Thoracic aorta (tissue), 2 donors: Measurements from ENCODE around the gene GEMIN8. TPM values are rescaled to one million over a fixed set of nuclear protein-coding genes. Genes with fewer than 3 reads are reported as not detected.
A peak's percentile ranks its signal among the peaks of the same experiment; 100 is the strongest.

Experiments
- ATAC-seq: fragments of 150-250 bp; one replicate; pipeline ENCODE4 v1.8.0; 2017; ENCODE audit warnings: low read depth; ENCODE audit not compliant: insufficient number of reproducible peaks, low FRiP score
- DNase-seq: peaks from one replicate; pipeline ENCODE4 v3.0.0-alpha.2; 2020; ENCODE audit warnings: low spot score
- H3K27ac ChIP-seq, 2 donors: fragments of 200-600 bp; sonication (generic); 1 replicate in 1 of 2; 2 replicates in 1 of 2; pipeline ENCODE4 v1.5.1; 2016; ENCODE audit warnings: mild to moderate bottlenecking in 2 of 2, moderate library complexity in 2 of 2
- H3K27me3 ChIP-seq: fragments of 200-600 bp; sonication (generic); replicated peaks from 2 replicates; pipeline ENCODE4 v1.6.0; 2016; ENCODE audit warnings: mild to moderate bottlenecking; ENCODE audit not compliant: insufficient read depth
- H3K36me3 ChIP-seq: fragments of 200-600 bp; sonication (generic); one replicate; pipeline ENCODE4 v1.5.1; 2016
- H3K4me1 ChIP-seq, 2 donors: fragments of 200-600 bp; sonication (generic); 1 replicate in 1 of 2; 2 replicates in 1 of 2; pipeline versions ENCODE4 v1.5.1 to v1.6.0; 2016; ENCODE audit warnings: low read depth in 2 of 2, mild to moderate bottlenecking in 1 of 2; ENCODE audit not compliant: control insufficient read depth in 1 of 2
- H3K4me3 ChIP-seq: fragments of 200-600 bp; sonication (generic); 2 replicates; pipeline ENCODE4 v1.5.1; 2016; ENCODE audit warnings: mild to moderate bottlenecking
- H3K9me3 ChIP-seq: fragments of 200-600 bp; sonication (generic); 2 replicates; pipeline ENCODE4 v1.5.1; 2016
- CTCF ChIP-seq: fragments of 200-600 bp; sonication (generic); IDR thresholded peaks from one replicate; pipeline ENCODE4 v1.5.1; 2019; ENCODE audit warnings: antibody characterized with exemption
- total RNA-seq, 2 donors: library from RNA; depleted of rRNA; stranded (reverse); fragments of >200 nt; gene quantifications; one replicate each; pipeline versions ENCODE4 v1.1.0 to v1.2.3, GENCODE V29; 2016

Gene GEMIN8
- total RNA-seq, 2 donors from 2014 or later = 9.8 to 23.7 TPM

- Histone ChIP-seq H3K27ac (no peak overlapping the region), H3K9me3 (no peaks in the 10 kb centered on the region), H3K27me3 (no peaks in the 10 kb centered on the region), H3K4me3 (no peak overlapping the region), H3K36me3 (no peaks in the 10 kb centered on the region), H3K4me1 (peaks cover 1 to 2% of the 10 kb centered on the region in 2 donors)
- TF ChIP-seq CTCF = no peak
- ATAC-seq (no peak), DNase-seq (no peak)
Observed at GRCh38 chrX:14022019-14022418, 7.7 kb downstream of the GEMIN8 start.

GRCh38 chrX:14017399-14017798 lies 12.3 kb downstream of the GEMIN8 start:
- no peak overlapping the region for H3K27ac ChIP-seq
- no peaks in the 10 kb centered on the region for H3K36me3 ChIP-seq
- no peak overlapping the region for H3K4me3 ChIP-seq
- no peaks in the 10 kb centered on the region for H3K9me3 ChIP-seq
- DNase-seq (no peak), ATAC-seq (no peak)
- no peak for TF ChIP-seq CTCF
- no peaks in the 10 kb centered on the region for H3K27me3 ChIP-seq
- H3K4me1 ChIP-seq = peaks cover 7 to 29% of the 10 kb centered on the region in 2 donors

GRCh38 chrX:14015941-14016340 lies 13.8 kb downstream of the GEMIN8 start:
- TF ChIP-seq CTCF = no peak
- Histone ChIP-seq H3K9me3 (no peaks in the 10 kb centered on the region), H3K27ac (peak overlapping the region; percentile 53 to 66), H3K27me3 (no peaks in the 10 kb centered on the region), H3K4me1 (peaks cover 7 to 29% of the 10 kb centered on the region in 2 donors), H3K36me3 (no peaks in the 10 kb centered on the region), H3K4me3 (peak overlapping the region; percentile 11)
- no peak for ATAC-seq
- DNase-seq = no peak

GRCh38 chrX:14015294-14015693 lies 14.4 kb downstream of the GEMIN8 start:
- ATAC-seq (no peak), DNase-seq (no peak)
- Histone ChIP-seq H3K36me3 (no peaks in the 10 kb centered on the region), H3K27ac (peak overlapping the region; percentile 61 to 66), H3K4me1 (peaks cover 7 to 29% of the 10 kb centered on the region in 2 donors), H3K27me3 (no peaks in the 10 kb centered on the region), H3K4me3 (no peak overlapping the region), H3K9me3 (no peaks in the 10 kb centered on the region)
- no peak for TF ChIP-seq CTCF

- DNase-seq (no peak), ATAC-seq (no peak)
- Histone ChIP-seq H3K36me3 (no peaks in the 10 kb centered on the region), H3K27me3 (no peaks in the 10 kb centered on the region), H3K9me3 (no peaks in the 10 kb centered on the region), H3K4me1 (peaks cover 7 to 29% of the 10 kb centered on the region in 2 donors), H3K27ac (peak overlapping the region; percentile 61 to 66), H3K4me3 (no peak overlapping the region)
- no peak for TF ChIP-seq CTCF
Observed at GRCh38 chrX:14014526-14014925, 15.2 kb downstream of the GEMIN8 start.
